HG03571 (cell line): ENCODE data around the gene ACACB.
"Not testable (repeated sequence)": the region's sequence is repeated elsewhere in the genome, so short reads cannot be mapped to it uniquely, and the experiment has no call there.

Experiments
- ATAC-seq: cut with Tn5 transposase; IDR thresholded peaks from one replicate; pipeline ENCODE4 v1.9.1; 2021; ENCODE audit not compliant: unreplicated experiment

Gene ACACB

GRCh38 chr12:109139360-109139759 lies 23.0 kb downstream of the ACACB start:
- no peak for ATAC-seq

GRCh38 chr12:109139791-109140190 lies 23.4 kb downstream of the ACACB start:
- no peak for ATAC-seq

- no peak for ATAC-seq
Observed at GRCh38 chr12:109140560-109140959, 24.2 kb downstream of the ACACB start.

GRCh38 chr12:109144224-109144623 lies 27.8 kb downstream of the ACACB start:
- no peak for ATAC-seq

GRCh38 chr12:109147126-109147525 lies 30.7 kb downstream of the ACACB start:
- ATAC-seq = not testable (repeated sequence)

GRCh38 chr12:109147954-109148353 lies 31.6 kb downstream of the ACACB start:
- no peak for ATAC-seq

GRCh38 chr12:109150124-109150640 lies 33.8 kb downstream of the ACACB start:
- ATAC-seq = no peak

GRCh38 chr12:109151457-109151856 lies 35.1 kb downstream of the ACACB start:
- ATAC-seq = no peak

GRCh38 chr12:109153821-109154441 lies 37.5 kb downstream of the ACACB start:
- ATAC-seq = no peak

GRCh38 chr12:109154451-109155438 lies 38.4 kb downstream of the ACACB start:
- ATAC-seq = peak; percentile 77

GRCh38 chr12:109156036-109156435 lies 39.6 kb downstream of the ACACB start:
- ATAC-seq = no peak

GRCh38 chr12:109156586-109156985 lies 40.2 kb downstream of the ACACB start:
- ATAC-seq = no peak

- no peak for ATAC-seq
Observed at GRCh38 chr12:109157986-109158385, 41.6 kb downstream of the ACACB start.

- ATAC-seq = no peak
Observed at GRCh38 chr12:109160433-109160832, 44.0 kb downstream of the ACACB start.

- no peak for ATAC-seq
Observed at GRCh38 chr12:109160873-109161272, 44.5 kb downstream of the ACACB start.

- no peak for ATAC-seq
Observed at GRCh38 chr12:109162551-109162950, 46.2 kb downstream of the ACACB start.

GRCh38 chr12:109163167-109163566 lies 46.8 kb downstream of the ACACB start:
- ATAC-seq = no peak

GRCh38 chr12:109165599-109165998 lies 49.2 kb downstream of the ACACB start:
- no peak for ATAC-seq

- no peak for ATAC-seq
Observed at GRCh38 chr12:109166371-109166770, 50.0 kb downstream of the ACACB start.

GRCh38 chr12:109167781-109168180 lies 51.4 kb downstream of the ACACB start:
- ATAC-seq = no peak

- ATAC-seq = no peak
Observed at GRCh38 chr12:109169262-109169661, 52.9 kb downstream of the ACACB start.

- ATAC-seq = no peak
Observed at GRCh38 chr12:109169686-109170085, 53.3 kb downstream of the ACACB start.
